Fibroblast of the aortic adventitia (primary cell): ENCODE results near the gene CD200R1. TPM values are rescaled to one million over a fixed set of nuclear protein-coding genes. Genes with fewer than 3 reads are reported as not detected.

Source experiments
- DNase-seq: peaks from one replicate; pipeline ENCODE4 v3.0.0-alpha.2; 2010; ENCODE audit warnings: low read depth
- H3K4me3 ChIP-seq: 2 replicates; pipeline ENCODE4 v1.5.1; 2011; ENCODE audit warnings: low read depth, mild to moderate bottlenecking, control low read depth, low read length, moderate library complexity
- total RNA-seq: library from RNA; depleted of rRNA; stranded (reverse); fragments of >200 nt; gene quantifications from 2 replicates; pipeline ENCODE4 v1.2.3, GENCODE V29; 2012; ENCODE audit warnings: low replicate concordance
- TF ChIP-seq, protein P1 (sequence below): IDR thresholded peaks from 2 replicates; pipeline ENCODE4 v1.5.1; 2011; ENCODE audit warnings: mild to moderate bottlenecking, low read length, control low read depth, inconsistent platforms; ENCODE audit not compliant: insufficient read depth

The CD200R1 gene
- total RNA-seq, 1 donor: not detected

- H3K4me3 ChIP-seq: no peak overlapping the region
- TF ChIP-seq, protein P1, sequence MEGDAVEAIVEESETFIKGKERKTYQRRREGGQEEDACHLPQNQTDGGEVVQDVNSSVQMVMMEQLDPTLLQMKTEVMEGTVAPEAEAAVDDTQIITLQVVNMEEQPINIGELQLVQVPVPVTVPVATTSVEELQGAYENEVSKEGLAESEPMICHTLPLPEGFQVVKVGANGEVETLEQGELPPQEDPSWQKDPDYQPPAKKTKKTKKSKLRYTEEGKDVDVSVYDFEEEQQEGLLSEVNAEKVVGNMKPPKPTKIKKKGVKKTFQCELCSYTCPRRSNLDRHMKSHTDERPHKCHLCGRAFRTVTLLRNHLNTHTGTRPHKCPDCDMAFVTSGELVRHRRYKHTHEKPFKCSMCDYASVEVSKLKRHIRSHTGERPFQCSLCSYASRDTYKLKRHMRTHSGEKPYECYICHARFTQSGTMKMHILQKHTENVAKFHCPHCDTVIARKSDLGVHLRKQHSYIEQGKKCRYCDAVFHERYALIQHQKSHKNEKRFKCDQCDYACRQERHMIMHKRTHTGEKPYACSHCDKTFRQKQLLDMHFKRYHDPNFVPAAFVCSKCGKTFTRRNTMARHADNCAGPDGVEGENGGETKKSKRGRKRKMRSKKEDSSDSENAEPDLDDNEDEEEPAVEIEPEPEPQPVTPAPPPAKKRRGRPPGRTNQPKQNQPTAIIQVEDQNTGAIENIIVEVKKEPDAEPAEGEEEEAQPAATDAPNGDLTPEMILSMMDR: no peak
- DNase-seq: no peak
Observed at GRCh38 chr3:112881891-112882290, 93.0 kb downstream of the CD200R1 start.

DNA sequence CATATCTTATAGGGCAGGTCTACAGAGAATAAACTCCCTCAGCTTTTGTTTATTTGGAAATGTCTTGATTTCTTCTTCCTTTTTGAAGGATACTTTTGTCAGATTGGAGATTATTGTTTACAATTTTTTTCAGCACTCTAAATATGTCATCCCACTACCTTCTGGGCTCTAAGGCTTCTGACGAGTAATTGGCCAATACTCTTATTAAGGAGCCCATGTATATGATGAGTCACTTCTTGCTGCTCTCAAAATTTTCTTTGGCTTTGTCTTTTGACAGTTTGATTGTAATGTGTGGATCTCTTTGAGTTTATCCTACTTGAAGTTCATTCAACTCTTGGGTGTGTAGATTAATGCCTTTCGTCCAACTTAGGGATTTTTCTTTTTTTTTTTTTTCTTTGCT lies 99.3 kb downstream of the CD200R1 start:
- no peak for DNase-seq
- TF ChIP-seq, protein P1: no peak
- H3K4me3 ChIP-seq: no peak overlapping the region

DNA sequence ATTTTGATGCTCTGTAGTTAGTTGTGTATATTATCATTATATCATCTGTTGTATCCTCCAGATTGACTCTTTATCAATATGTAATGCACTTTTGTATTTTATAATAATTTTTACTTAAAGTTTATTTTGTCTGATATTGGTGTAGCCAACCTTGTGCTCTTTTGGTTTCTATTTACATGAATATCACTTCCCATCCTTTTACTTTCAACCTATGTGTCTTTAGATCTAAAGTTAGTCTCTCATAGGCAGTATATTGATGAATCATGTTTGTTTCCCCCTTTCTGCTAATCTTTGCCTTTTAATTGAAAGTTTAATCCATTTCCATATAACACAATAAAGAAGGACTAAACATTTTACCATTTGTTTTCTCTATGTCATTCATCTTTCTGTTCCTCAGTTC lies 100.2 kb downstream of the CD200R1 start:
- TF ChIP-seq, protein P1: no peak
- DNase-seq: no peak

GRCh38 chr3:112873632-112874031 lies 101.3 kb downstream of the CD200R1 start:
- DNase-seq: no peak
- TF ChIP-seq, protein P1: no peak
- no peak overlapping the region for H3K4me3 ChIP-seq

More for the DNA sequence above, 100.2 kb downstream of the CD200R1 start:
- H3K4me3 ChIP-seq: no peak overlapping the region

DNA sequence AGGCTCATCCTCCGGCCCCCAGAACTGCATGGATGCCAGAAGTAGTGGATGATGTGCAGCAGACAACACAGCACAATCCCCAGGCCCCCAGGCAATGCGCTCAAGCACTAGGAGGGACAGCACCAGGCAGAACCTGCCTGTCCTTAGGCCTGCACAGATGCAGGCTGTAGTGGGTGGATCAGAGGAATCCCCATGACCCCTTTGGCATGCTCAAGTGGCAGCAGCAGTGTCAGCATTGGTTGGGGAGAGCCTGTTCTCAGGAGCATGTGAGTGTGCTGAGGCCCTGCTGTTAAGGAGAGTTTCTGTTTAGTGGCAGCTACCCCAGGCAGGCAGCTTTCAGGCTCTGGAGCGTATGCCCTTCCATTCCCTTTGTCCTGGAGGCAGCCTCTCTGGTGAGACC lies 103.2 kb downstream of the CD200R1 start:
- TF ChIP-seq, protein P1: no peak
- H3K4me3 ChIP-seq: no peak overlapping the region
- no peak for DNase-seq

Other genes with a start within 250 kb of the CD200R1 start
- gene CD200R1L, start 128.2 kb downstream of the CD200R1 start, total RNA-seq: not detected in 2 replicates
- gene GTPBP8, start 15.9 kb upstream of the CD200R1 start, total RNA-seq: 33.4 and 60.6 TPM in 2 replicates
- 16.9 and 25.9 TPM in 2 replicates for gene BOC, start 236.5 kb upstream of the CD200R1 start, total RNA-seq